ENCODE results near the gene WWOX.

Gene WWOX

DNA sequence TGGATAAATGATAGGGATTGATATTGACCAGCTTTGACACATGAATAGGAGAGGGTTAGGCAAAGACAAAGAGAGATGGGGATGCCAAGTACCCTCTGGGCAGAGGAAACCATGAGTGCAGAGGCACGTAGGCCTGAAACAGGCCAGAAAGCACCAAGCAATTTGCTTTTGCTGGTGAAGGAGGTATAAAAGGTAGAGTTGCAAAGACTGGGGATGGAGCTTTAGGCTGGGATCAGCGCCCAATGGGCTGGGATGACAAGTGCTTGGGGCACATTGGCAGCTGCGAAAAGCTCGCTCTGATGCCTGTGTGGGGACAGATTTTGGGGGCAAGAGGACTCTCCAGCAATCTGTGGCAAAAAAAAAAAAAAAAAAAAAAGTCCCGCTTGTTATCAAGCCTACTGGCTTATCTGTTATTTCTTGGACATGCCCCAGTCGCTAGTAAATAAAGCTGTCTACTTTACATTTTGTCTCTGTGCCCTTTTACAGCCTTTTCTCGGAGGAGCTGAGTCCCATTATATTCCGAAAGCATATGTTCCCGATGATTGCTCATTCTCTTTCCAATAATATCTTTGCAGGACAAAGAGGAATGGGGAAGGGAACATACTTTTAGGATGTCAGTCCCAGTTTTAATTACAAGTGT is 922.7 kb downstream of the WWOX start:
- Histone ChIP-seq H3K9ac (ENCODE audit: insufficient read length) (no peak overlapping the region), H3K4me3 (no peak overlapping the region), H3K27ac (no peak overlapping the region), H3K9me3 (ENCODE audit: low read depth, low read length) (no peaks in the 10 kb centered on the region), H3K36me3 (ENCODE audit: insufficient read depth, low read length) (no peaks in the 10 kb centered on the region)
- TF ChIP-seq EZH2 (IDR thresholded peaks at IDR 0.05) (no peak), POLR2AphosphoS5 (IDR thresholded peaks at IDR 0.05; ENCODE audit: borderline replicate concordance, low read depth, low read length) (no peak), FOXP2 (optimal IDR thresholded peaks at IDR 0.05; ENCODE audit: control extremely low read depth, extremely low read length, insufficient read depth) (no peak)
- no peak for DNase-seq (ENCODE audit: low read depth, low spot score)

DNA sequence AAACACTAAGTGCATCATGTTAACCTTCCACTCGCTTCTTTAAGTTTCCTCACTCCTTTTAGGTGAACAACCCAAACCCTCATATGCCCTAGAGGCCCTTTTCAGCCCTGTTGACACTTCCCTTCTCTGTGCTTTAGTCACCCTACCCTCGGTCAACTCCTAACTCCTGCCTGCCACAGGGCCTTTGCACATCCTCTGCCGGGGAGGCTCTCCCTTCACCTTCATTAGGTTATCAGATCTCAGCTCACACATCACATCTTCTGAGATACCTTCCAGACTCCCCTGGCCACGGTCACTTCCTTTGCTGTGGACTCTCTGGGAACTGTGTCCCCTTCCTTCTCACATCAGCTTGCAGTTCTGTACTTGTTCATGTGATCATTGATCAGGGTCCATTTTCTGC is 926.7 kb downstream of the WWOX start:
- no peaks in the 10 kb centered on the region for H3K9me3 ChIP-seq (ENCODE audit: low read depth, low read length)
- no peaks in the 10 kb centered on the region for H3K36me3 ChIP-seq (ENCODE audit: insufficient read depth, low read length)
- H3K4me3 ChIP-seq = no peak overlapping the region
- DNase-seq (ENCODE audit: low read depth, low spot score) = no peak
- TF ChIP-seq POLR2AphosphoS5 (IDR thresholded peaks at IDR 0.05; ENCODE audit: borderline replicate concordance, low read depth, low read length) = no peak
- no peak for TF ChIP-seq FOXP2 (optimal IDR thresholded peaks at IDR 0.05; ENCODE audit: control extremely low read depth, extremely low read length, insufficient read depth)
- no peak for TF ChIP-seq EZH2 (IDR thresholded peaks at IDR 0.05)
- no peak overlapping the region for H3K27ac ChIP-seq
- no peak overlapping the region for H3K9ac ChIP-seq (ENCODE audit: insufficient read length)

DNA sequence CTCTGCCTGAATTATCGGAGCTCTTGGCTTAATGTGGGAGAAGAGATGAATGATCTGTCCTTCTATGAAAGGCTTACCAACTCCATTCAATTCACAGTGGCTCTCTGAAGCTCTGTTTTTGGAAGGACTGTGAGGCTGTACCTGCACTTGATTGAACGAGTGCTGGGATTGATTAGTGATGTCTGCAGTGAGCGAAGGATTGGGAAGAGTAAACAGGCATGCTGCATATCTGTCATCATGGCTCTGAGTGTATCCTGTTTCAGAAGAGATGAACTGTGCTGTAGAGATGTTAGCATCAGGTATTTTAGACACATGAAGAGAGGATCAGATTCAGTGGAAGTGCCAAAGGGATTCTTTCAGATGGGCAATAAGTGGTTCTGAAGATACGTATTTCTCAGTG is 937.1 kb downstream of the WWOX start:
- TF ChIP-seq POLR2AphosphoS5 (IDR thresholded peaks at IDR 0.05; ENCODE audit: borderline replicate concordance, low read depth, low read length) = no peak
- no peak for TF ChIP-seq EZH2 (IDR thresholded peaks at IDR 0.05)
- TF ChIP-seq FOXP2 (optimal IDR thresholded peaks at IDR 0.05; ENCODE audit: control extremely low read depth, extremely low read length, insufficient read depth) = no peak
- H3K9me3 ChIP-seq (ENCODE audit: low read depth, low read length) = no peaks in the 10 kb centered on the region

DNA sequence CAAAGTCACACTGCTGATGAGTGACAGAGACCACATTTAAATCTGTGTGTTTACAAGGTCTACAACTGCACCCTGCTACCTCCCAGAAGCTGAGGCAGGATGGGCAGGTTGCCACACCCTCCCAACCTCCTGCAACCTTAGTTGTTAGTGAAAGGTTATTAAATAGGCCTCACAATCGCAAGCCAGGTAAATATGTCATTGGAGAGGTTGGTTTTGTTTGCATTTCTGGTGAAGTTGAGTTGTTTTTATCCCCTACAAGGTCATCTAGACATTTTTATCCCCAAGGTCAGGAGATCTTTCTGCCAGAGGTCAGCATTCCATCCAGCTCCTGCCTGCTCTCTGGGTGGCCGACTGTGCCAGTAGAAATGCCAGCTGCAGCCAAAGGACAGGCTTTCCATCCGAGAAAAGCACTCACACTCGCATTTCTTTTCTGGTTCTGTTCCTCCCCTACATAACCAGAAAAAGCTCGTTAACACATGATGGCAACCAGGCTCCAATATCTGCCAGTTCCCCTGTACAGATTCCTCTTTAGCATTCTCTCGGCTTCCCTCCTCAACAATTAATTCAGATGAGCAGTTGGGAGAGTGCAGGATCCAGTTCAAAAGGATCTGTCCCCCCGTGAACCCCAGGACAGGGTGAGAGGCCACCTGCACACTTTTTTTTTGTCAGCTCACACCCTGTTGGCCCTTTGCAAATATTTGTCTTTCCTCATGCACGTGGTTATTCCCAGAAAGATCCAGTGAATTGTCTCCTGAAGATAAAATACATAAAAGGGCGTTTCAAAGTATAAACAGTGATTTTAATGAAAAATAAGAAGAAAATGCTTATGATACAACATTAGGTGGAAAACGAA is 938.3 kb downstream of the WWOX start:
- no peak for DNase-seq (ENCODE audit: low read depth, low spot score)
- Histone ChIP-seq H3K9me3 (ENCODE audit: low read depth, low read length) (no peaks in the 10 kb centered on the region), H3K4me3 (no peak overlapping the region), H3K27ac (no peak overlapping the region), H3K9ac (ENCODE audit: insufficient read length) (no peak overlapping the region), H3K36me3 (ENCODE audit: insufficient read depth, low read length) (no peaks in the 10 kb centered on the region)
- TF ChIP-seq POLR2AphosphoS5 (IDR thresholded peaks at IDR 0.05; ENCODE audit: borderline replicate concordance, low read depth, low read length) = no peak

More for the DNA sequence above, 937.1 kb downstream of the WWOX start:
- H3K36me3 ChIP-seq (ENCODE audit: insufficient read depth, low read length) = no peaks in the 10 kb centered on the region
- H3K9ac ChIP-seq (ENCODE audit: insufficient read length) = no peak overlapping the region
- no peak overlapping the region for H3K4me3 ChIP-seq
- DNase-seq (ENCODE audit: low read depth, low spot score) = no peak
- H3K27ac ChIP-seq = no peak overlapping the region

DNA sequence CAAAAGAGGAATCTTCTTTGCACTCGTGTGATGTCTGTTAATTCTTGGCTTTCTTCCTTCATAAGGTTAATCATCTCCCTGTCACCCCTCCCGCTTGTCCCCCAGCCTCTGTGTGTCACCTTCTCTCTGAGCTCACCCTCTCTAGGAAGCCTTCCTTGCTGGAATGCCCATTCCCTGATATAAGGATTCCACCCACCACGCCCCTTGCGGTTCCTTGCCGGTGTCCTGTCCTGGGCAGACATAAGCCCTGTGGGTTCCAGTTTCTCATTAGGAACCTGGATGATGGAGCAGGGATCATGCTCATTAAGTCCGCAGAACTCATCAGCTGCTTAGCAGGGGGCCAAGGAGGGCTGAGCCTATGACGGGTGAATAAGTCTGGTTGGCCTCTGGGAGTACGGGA is 941.8 kb downstream of the WWOX start:
- TF ChIP-seq EZH2 (IDR thresholded peaks at IDR 0.05) (no peak), FOXP2 (optimal IDR thresholded peaks at IDR 0.05; ENCODE audit: control extremely low read depth, extremely low read length, insufficient read depth) (no peak), POLR2AphosphoS5 (IDR thresholded peaks at IDR 0.05; ENCODE audit: borderline replicate concordance, low read depth, low read length) (no peak)
- Histone ChIP-seq H3K4me3 (no peak overlapping the region), H3K9me3 (ENCODE audit: low read depth, low read length) (no peaks in the 10 kb centered on the region), H3K9ac (ENCODE audit: insufficient read length) (no peak overlapping the region), H3K36me3 (ENCODE audit: insufficient read depth, low read length) (no peaks in the 10 kb centered on the region), H3K27ac (no peak overlapping the region)
- DNase-seq (ENCODE audit: low read depth, low spot score) = no peak

DNA sequence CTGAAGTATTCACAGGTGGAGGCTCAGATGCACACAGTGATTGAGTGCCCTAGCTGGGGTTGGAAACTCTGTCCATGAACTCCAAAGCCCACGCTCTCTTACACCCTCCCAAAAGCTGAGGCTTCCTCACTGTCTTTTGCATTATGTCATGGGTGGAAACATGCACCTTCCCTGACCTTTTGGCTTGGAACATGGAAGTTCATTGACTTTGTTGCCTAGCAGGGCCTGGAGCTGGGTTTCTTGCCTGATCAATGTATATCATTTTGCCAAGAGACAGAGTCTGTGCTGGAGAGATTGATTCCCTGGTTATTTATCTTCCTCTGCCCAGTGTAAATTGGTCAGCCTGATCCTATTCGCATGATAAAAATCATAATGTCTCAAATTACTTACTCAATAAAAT is 942.7 kb downstream of the WWOX start:
- no peak for DNase-seq (ENCODE audit: low read depth, low spot score)
- TF ChIP-seq POLR2AphosphoS5 (IDR thresholded peaks at IDR 0.05; ENCODE audit: borderline replicate concordance, low read depth, low read length) (no peak), EZH2 (IDR thresholded peaks at IDR 0.05) (no peak), FOXP2 (optimal IDR thresholded peaks at IDR 0.05; ENCODE audit: control extremely low read depth, extremely low read length, insufficient read depth) (no peak)
- Histone ChIP-seq H3K4me3 (no peak overlapping the region), H3K9ac (ENCODE audit: insufficient read length) (no peak overlapping the region), H3K9me3 (ENCODE audit: low read depth, low read length) (no peaks in the 10 kb centered on the region), H3K36me3 (ENCODE audit: insufficient read depth, low read length) (no peaks in the 10 kb centered on the region), H3K27ac (no peak overlapping the region)

DNA sequence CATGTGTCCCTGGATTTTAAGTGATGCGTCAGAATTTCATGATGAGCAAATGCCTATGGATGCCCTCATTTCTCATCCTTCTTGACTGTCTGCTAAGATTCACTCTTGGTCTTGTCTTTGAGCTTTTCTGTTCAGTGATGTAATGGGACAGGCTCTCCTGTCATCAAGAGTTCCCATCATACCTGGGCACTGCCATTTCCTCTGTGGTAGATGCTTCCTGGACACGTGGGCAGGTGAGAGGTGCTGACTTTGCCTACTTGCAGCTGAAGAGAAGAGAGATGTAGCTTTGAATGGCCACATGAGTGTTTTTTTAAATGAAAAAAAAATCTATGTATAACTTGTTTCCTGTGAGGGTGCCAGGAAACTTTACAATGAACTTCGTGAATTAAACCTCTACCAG is 943.4 kb downstream of the WWOX start:
- no peak overlapping the region for H3K9ac ChIP-seq (ENCODE audit: insufficient read length)

DNA sequence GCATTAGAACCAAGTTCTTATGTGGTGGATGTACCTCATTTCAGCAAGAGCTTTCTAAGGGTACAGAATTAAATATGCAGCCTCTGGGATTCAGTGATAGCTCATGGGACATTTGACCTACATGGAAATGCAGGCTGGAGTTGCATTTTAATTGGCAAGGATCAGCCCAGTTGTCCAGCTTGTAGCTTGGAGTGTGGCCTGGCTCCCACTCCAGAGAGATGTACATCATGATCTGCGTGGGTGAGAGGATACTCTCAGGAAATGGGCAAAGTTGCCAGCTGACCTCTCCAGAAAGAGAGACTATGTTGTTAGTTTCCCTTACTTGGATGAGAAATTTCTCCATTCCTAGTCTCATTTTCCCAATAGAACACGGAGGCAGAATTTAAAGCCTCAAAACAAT is 945.7 kb downstream of the WWOX start:
- no peaks in the 10 kb centered on the region for H3K9me3 ChIP-seq (ENCODE audit: low read depth, low read length)
- H3K9ac ChIP-seq (ENCODE audit: insufficient read length) = no peak overlapping the region
- no peak overlapping the region for H3K27ac ChIP-seq
- H3K4me3 ChIP-seq = no peak overlapping the region
- TF ChIP-seq EZH2 (IDR thresholded peaks at IDR 0.05) = no peak
- TF ChIP-seq FOXP2 (optimal IDR thresholded peaks at IDR 0.05; ENCODE audit: control extremely low read depth, extremely low read length, insufficient read depth) = no peak
- no peak for TF ChIP-seq POLR2AphosphoS5 (IDR thresholded peaks at IDR 0.05; ENCODE audit: borderline replicate concordance, low read depth, low read length)
- H3K36me3 ChIP-seq (ENCODE audit: insufficient read depth, low read length) = no peaks in the 10 kb centered on the region
- no peak for DNase-seq (ENCODE audit: low read depth, low spot score)

More for the DNA sequence above, 943.4 kb downstream of the WWOX start:
- Histone ChIP-seq H3K36me3 (ENCODE audit: insufficient read depth, low read length) (no peaks in the 10 kb centered on the region), H3K27ac (no peak overlapping the region), H3K9me3 (ENCODE audit: low read depth, low read length) (no peaks in the 10 kb centered on the region), H3K4me3 (no peak overlapping the region)
- no peak for DNase-seq (ENCODE audit: low read depth, low spot score)
- TF ChIP-seq POLR2AphosphoS5 (IDR thresholded peaks at IDR 0.05; ENCODE audit: borderline replicate concordance, low read depth, low read length) (no peak), EZH2 (IDR thresholded peaks at IDR 0.05) (no peak), FOXP2 (optimal IDR thresholded peaks at IDR 0.05; ENCODE audit: control extremely low read depth, extremely low read length, insufficient read depth) (no peak)

Measured in SK-N-MC (cell line).